Fibroblast of the aortic adventitia (primary cell): Measurements from ENCODE around the gene GUK1. TPM values are rescaled to one million over a fixed set of nuclear protein-coding genes. Genes with fewer than 3 reads are reported as not detected.

Source experiments
- DNase-seq: peaks from one replicate; pipeline ENCODE4 v3.0.0-alpha.2; 2010; ENCODE audit warnings: low read depth
- H3K4me3 ChIP-seq: 2 replicates; pipeline ENCODE4 v1.5.1; 2011; ENCODE audit warnings: low read depth, mild to moderate bottlenecking, control low read depth, low read length, moderate library complexity
- total RNA-seq: library from RNA; depleted of rRNA; stranded (reverse); fragments of >200 nt; gene quantifications from 2 replicates; pipeline ENCODE4 v1.2.3, GENCODE V29; 2012; ENCODE audit warnings: low replicate concordance
- TF ChIP-seq, protein P1 (sequence below): IDR thresholded peaks from 2 replicates; pipeline ENCODE4 v1.5.1; 2011; ENCODE audit warnings: mild to moderate bottlenecking, low read length, control low read depth, inconsistent platforms; ENCODE audit not compliant: insufficient read depth

The GUK1 gene
- total RNA-seq, 1 donor, result 217 TPM

DNA sequence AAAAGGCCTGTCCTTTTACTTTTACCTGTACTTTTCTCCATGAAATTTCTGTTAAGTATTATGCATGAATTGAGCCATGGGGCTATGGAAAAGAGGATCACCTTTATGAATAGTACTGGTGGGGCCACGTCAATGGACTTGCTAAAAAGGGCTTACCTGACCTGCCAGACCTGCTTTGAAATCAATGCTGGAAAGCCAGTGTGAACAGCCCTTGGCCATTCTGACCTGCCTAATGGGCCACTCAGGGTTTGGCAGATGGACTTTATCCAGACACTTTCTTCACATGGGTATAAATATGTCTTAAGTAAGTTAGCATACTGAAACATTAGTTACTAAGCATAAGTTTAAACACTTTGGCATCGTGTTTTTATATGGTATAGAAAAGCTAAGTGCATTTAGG, 8.3 kb upstream of the GUK1 start:
- no peak for DNase-seq
- H3K4me3 ChIP-seq, result no peak overlapping the region
- TF ChIP-seq, protein P1, sequence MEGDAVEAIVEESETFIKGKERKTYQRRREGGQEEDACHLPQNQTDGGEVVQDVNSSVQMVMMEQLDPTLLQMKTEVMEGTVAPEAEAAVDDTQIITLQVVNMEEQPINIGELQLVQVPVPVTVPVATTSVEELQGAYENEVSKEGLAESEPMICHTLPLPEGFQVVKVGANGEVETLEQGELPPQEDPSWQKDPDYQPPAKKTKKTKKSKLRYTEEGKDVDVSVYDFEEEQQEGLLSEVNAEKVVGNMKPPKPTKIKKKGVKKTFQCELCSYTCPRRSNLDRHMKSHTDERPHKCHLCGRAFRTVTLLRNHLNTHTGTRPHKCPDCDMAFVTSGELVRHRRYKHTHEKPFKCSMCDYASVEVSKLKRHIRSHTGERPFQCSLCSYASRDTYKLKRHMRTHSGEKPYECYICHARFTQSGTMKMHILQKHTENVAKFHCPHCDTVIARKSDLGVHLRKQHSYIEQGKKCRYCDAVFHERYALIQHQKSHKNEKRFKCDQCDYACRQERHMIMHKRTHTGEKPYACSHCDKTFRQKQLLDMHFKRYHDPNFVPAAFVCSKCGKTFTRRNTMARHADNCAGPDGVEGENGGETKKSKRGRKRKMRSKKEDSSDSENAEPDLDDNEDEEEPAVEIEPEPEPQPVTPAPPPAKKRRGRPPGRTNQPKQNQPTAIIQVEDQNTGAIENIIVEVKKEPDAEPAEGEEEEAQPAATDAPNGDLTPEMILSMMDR, result no peak

DNA sequence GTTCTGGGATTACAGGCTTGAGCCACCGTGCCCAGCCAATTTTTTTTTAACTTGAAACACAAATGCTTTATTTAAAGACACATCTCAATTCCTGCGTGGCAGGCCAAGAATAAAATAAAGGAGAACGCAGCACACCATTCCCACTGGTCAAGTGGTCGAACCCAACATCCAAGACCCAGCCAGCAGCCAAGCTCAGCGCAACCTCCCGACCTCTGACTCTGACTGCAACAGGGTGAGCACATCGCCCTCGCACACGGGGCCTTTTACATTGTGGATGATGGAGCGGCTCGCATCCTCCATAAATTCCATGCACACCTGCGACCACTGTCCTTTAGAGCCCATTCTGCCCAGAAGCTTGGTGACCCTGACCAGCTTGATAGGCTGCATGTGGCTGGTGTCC, 5.5 kb upstream of the GUK1 start:
- no peak overlapping the region for H3K4me3 ChIP-seq
- no peak for DNase-seq
- TF ChIP-seq, protein P1, result no peak

DNA sequence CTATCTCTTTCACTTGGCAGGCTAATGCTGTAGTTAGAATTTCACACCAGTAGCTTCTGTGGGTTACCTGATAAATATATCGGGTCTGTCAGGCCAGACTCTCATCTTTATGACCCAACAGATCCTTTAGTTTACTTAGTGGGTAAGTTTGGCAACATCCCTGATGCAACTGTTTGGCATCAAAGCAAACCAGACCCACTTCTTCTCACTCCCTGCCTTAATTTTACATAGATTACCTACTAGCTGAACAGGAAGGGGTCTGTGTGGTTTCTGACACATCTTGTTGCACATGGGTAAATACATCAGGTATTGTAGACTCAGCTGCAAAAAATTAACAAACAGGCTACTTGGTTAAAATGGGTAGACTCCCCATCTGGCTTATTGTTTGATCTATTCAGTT, 3.2 kb upstream of the GUK1 start:
- DNase-seq, result no peak
- no peak overlapping the region for H3K4me3 ChIP-seq
- TF ChIP-seq, protein P1, result no peak

DNA sequence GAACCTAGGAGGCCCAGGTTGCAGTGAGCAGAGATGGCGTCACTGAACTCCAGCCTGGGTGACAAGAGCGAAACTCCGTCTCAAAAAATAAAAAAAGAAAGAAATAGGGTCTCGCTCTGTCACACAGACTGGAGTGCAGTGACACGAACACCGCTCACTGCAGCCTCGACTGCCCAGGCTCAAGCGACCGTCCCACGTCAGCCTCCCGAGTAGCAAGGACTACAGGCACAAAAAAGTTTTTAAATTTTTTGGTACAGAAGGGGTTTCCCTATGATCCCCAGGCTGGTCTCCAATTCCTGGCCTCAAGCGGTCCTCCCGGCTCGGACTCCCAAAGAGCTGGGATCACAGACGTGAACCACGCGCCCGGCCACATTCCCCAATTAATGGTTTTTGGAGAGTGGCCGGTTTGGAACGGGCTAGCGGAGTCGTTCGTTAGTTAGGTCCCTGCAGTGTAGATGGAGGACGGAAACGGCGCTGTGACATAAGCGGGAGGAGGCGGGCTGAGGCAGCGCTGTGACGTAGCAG, 611 bp upstream of the GUK1 start:
- TF ChIP-seq, protein P1, result no peak
- DNase-seq, result no peak
- peak overlapping the region; percentile 91 for H3K4me3 ChIP-seq

DNA sequence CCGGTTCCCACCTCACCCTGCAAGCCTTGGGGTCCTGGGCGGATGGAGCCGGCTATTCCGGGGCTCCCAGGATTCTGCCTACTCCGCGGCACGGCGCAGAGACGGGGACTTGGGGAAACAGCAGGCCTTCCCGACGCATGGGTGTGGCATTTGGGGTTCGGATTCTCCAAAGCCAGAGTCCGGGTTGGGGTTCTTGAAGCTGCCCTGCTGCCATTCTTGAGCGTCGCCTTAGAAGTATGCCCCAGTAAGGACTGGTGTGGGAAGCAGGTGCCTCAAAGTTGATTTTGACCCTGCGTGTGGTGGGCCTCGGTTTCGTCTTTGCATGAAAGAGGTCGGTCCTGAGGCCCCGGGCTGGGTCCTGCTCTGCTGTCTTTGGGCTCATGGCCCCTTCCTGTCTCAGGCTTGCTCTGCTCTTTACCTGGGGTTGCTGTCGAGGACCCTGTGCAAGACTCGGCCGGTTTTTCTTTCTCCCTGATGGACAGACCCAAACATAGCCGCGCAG, 696 bp downstream of the GUK1 start:
- H3K4me3 ChIP-seq, result peak overlapping the region; percentile 91
- DNase-seq, result no peak
- TF ChIP-seq, protein P1, result no peak

DNA sequence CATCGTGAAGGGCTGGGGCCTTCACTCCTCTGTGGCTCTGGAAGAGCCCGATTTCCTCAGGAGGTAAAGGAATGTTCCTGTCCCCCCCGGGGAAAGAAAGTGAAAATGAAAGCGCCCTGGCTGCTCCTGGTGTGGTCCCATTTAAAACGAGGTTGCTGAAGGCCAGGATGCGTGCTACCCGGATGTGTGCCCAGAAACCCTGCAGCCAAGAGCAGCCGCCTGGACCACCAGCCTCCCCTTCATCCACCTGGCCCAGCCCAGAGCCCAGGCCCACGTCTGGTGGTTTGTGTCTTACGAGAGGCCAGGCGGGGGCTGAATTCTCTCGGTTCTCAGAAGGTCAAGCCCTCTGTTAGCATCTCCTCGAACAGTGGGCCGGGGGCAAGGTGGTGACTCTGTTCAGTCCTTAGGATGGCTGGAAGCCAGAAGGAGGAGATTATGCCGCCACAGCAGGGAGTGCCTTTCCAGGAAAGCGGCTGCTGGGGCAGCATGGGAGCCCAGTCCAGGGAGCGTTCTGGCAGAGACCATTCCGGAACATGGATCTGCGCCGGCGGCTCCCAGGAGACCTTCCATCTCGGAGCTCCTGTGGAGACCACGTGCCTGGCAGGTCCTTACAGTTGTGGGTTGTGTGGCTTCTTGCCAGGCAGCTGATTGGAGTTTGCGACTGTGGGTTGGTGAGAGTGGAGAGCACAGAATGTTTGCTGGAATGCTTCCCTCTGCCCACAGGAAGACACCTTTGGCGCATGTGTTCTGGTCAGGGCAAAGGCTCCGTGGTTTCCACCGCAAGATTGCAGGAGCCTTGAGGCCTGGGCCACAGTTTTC, 1.4 kb downstream of the GUK1 start:
- peak; percentile 88 for DNase-seq

More for the DNA sequence above, 1.4 kb downstream of the GUK1 start:
- TF ChIP-seq, protein P1, result no peak
- peak overlapping the region; percentile 91 for H3K4me3 ChIP-seq
